ENCODE results near the gene HOXA5.

The HOXA5 gene

GRCh38 chr7:27093184-27093895 lies 50.1 kb downstream of the HOXA5 start:
- no peak for TF ChIP-seq CTCF (IDR thresholded peaks at IDR 0.05; ENCODE audit: extremely low read depth, insufficient read depth, missing control alignments)
- no peak for DNase-seq (ENCODE audit: low spot score)
- in situ Hi-C loops (cut with MboI; ENCODE audit: low pct_unique_long_range_greater_than_20kb, low sequenced_read_pairs, unreplicated experiment) = no loop called here

- TF ChIP-seq CTCF (IDR thresholded peaks at IDR 0.05; ENCODE audit: extremely low read depth, insufficient read depth, missing control alignments) = no peak
- in situ Hi-C loops (cut with MboI; ENCODE audit: low pct_unique_long_range_greater_than_20kb, low sequenced_read_pairs, unreplicated experiment) = no loop called here
Measured at GRCh38 chr7:27092819-27093110, 50.7 kb downstream of the HOXA5 start.

GRCh38 chr7:27091941-27092818 lies 51.3 kb downstream of the HOXA5 start:
- no peak for TF ChIP-seq CTCF (IDR thresholded peaks at IDR 0.05; ENCODE audit: extremely low read depth, insufficient read depth, missing control alignments)
- in situ Hi-C loops (cut with MboI; ENCODE audit: low pct_unique_long_range_greater_than_20kb, low sequenced_read_pairs, unreplicated experiment) = no loop called here
- no peak for DNase-seq (ENCODE audit: low spot score)

More at GRCh38 chr7:27092819-27093110, 50.7 kb downstream of the HOXA5 start:
- DNase-seq (ENCODE audit: low spot score) = no peak

GRCh38 chr7:27091105-27091504 lies 52.4 kb downstream of the HOXA5 start:
- in situ Hi-C loops (cut with MboI; ENCODE audit: low pct_unique_long_range_greater_than_20kb, low sequenced_read_pairs, unreplicated experiment) = no loop called here
- no peak for TF ChIP-seq CTCF (IDR thresholded peaks at IDR 0.05; ENCODE audit: extremely low read depth, insufficient read depth, missing control alignments)
- DNase-seq (ENCODE audit: low spot score) = no peak
